KMS-11 (cell line): ENCODE results near the gene ANGPT4.

Source experiments
- H2AFZ ChIP-seq: fragments of 200-600 bp; sonication (generic); 2 replicates; pipeline ENCODE4 v1.6.1; 2016; ENCODE audit warnings: antibody characterized with exemption, mixed run types, low read depth
- H3K27ac ChIP-seq: fragments of 200-600 bp; sonication (generic); 2 replicates; pipeline ENCODE4 v1.6.1; 2016; ENCODE audit warnings: mild to moderate bottlenecking, mixed run types
- H3K27me3 ChIP-seq: fragments of 200-600 bp; sonication (generic); 2 replicates; pipeline ENCODE4 v1.6.1; 2017; ENCODE audit warnings: mild to moderate bottlenecking, low read depth, mixed run types, moderate library complexity; ENCODE audit not compliant: insufficient read depth
- H3K36me3 ChIP-seq: fragments of 200-600 bp; sonication (generic); 2 replicates; pipeline ENCODE4 v1.6.1; 2017; ENCODE audit warnings: mild to moderate bottlenecking, mixed run types; ENCODE audit not compliant: insufficient read depth
- H3K4me1 ChIP-seq: fragments of 200-600 bp; sonication (generic); 2 replicates; pipeline ENCODE4 v1.6.1; 2016; ENCODE audit warnings: mild to moderate bottlenecking, low read depth, mixed run types; ENCODE audit not compliant: poor library complexity, severe bottlenecking
- H3K4me2 ChIP-seq: fragments of 200-600 bp; sonication (generic); 2 replicates; pipeline ENCODE4 v1.7.0; 2016; ENCODE audit warnings: mild to moderate bottlenecking, mixed run types
- H3K4me3 ChIP-seq: fragments of 200-600 bp; sonication (generic); IDR thresholded peaks from 2 replicates; pipeline ENCODE4 v1.6.1; 2017; ENCODE audit warnings: low read depth, low read length, mixed read lengths; ENCODE audit not compliant: insufficient read depth
- H3K79me2 ChIP-seq: fragments of 200-600 bp; sonication (generic); 2 replicates; pipeline ENCODE4 v1.6.1; 2016; ENCODE audit warnings: low read depth, mixed run types; ENCODE audit not compliant: insufficient read depth
- H3K9ac ChIP-seq: fragments of 200-600 bp; sonication (generic); 2 replicates; pipeline ENCODE4 v1.6.1; 2016; ENCODE audit warnings: mild to moderate bottlenecking, mixed run types
- H4K20me1 ChIP-seq: fragments of 200-600 bp; sonication (generic); 2 replicates; pipeline ENCODE4 v1.6.1; 2016; ENCODE audit warnings: mild to moderate bottlenecking, mixed run types; ENCODE audit not compliant: insufficient read depth
- CTCF ChIP-seq: fragments of 200-600 bp; sonication (generic); conservative IDR thresholded peaks from 2 replicates; pipeline ENCODE4 v1.6.1; 2017; ENCODE audit warnings: low read depth, mild to moderate bottlenecking, antibody characterized with exemption, low read length, moderate library complexity, mixed read lengths

The ANGPT4 gene

GRCh38 chr20:845941-846893 is 69.9 kb downstream of the ANGPT4 start:
- H3K4me3 ChIP-seq: no peak overlapping the region

GRCh38 chr20:845226-845868 is 70.8 kb downstream of the ANGPT4 start:
- Histone ChIP-seq H3K9ac (no peak overlapping the region), H3K4me1 (no peaks in the 10 kb centered on the region)

More at GRCh38 chr20:845941-846893, 69.9 kb downstream of the ANGPT4 start:
- no peaks in the 10 kb centered on the region for H3K4me1 ChIP-seq
- H3K79me2 ChIP-seq: peaks cover 23% of the 10 kb centered on the region; the same call in 1 of the 2 replicates
- H3K27ac ChIP-seq: no peak overlapping the region
- TF ChIP-seq CTCF: no peak
- no peak overlapping the region for H3K9ac ChIP-seq
- no peak overlapping the region for H2AFZ ChIP-seq
- no peaks in the 10 kb centered on the region for H4K20me1 ChIP-seq
- H3K27me3 ChIP-seq: no peaks in the 10 kb centered on the region
- no peaks in the 10 kb centered on the region for H3K36me3 ChIP-seq
- H3K4me2 ChIP-seq: no peak overlapping the region

GRCh38 chr20:844473-845225 is 71.5 kb downstream of the ANGPT4 start:
- no peak for TF ChIP-seq CTCF
- Histone ChIP-seq H2AFZ (no peak overlapping the region), H3K4me1 (no peaks in the 10 kb centered on the region), H4K20me1 (no peaks in the 10 kb centered on the region), H3K27ac (no peak overlapping the region), H3K9ac (no peak overlapping the region), H3K4me3 (no peak overlapping the region), H3K36me3 (no peaks in the 10 kb centered on the region), H3K27me3 (no peaks in the 10 kb centered on the region), H3K4me2 (no peak overlapping the region), H3K79me2 (peaks cover 35% of the 10 kb centered on the region; the same call in 1 of the 2 replicates)

More at GRCh38 chr20:845226-845868, 70.8 kb downstream of the ANGPT4 start:
- no peak overlapping the region for H3K4me3 ChIP-seq
- no peak overlapping the region for H3K27ac ChIP-seq
- no peaks in the 10 kb centered on the region for H3K27me3 ChIP-seq
- no peak overlapping the region for H2AFZ ChIP-seq
- TF ChIP-seq CTCF: no peak
- H3K4me2 ChIP-seq: no peak overlapping the region
- no peaks in the 10 kb centered on the region for H4K20me1 ChIP-seq
- H3K36me3 ChIP-seq: no peaks in the 10 kb centered on the region
- H3K79me2 ChIP-seq: peaks cover 28% of the 10 kb centered on the region; the same call in 1 of the 2 replicates

GRCh38 chr20:843912-844311 is 72.2 kb downstream of the ANGPT4 start:
- no peak for TF ChIP-seq CTCF
- H3K27ac ChIP-seq: no peak overlapping the region
- H3K27me3 ChIP-seq: no peaks in the 10 kb centered on the region
- no peak overlapping the region for H3K4me2 ChIP-seq
- peaks cover 42% of the 10 kb centered on the region for H3K79me2 ChIP-seq
- no peaks in the 10 kb centered on the region for H4K20me1 ChIP-seq
- no peak overlapping the region for H3K9ac ChIP-seq
- H3K36me3 ChIP-seq: no peaks in the 10 kb centered on the region
- no peaks in the 10 kb centered on the region for H3K4me1 ChIP-seq
- no peak overlapping the region for H3K4me3 ChIP-seq
- H2AFZ ChIP-seq: no peak overlapping the region
